GM21447 (cell line): Measurements from ENCODE around the gene SDF4.

ENCODE experiments used
- ATAC-seq: cut with Tn5 transposase; IDR thresholded peaks from one replicate; pipeline ENCODE4 v1.9.1; 2021; ENCODE audit not compliant: unreplicated experiment

SDF4 gene

GRCh38 chr1:1242461-1243265 is 10.9 kb upstream of the SDF4 start:
- no peak for ATAC-seq

- ATAC-seq, result no peak
These were observed 9.9 kb upstream of the SDF4 start for GRCh38 chr1:1241588-1242219.

- no peak for ATAC-seq
These were observed 9.2 kb upstream of the SDF4 start for GRCh38 chr1:1240822-1241587.

GRCh38 chr1:1240348-1240732 is 8.5 kb upstream of the SDF4 start:
- ATAC-seq, result no peak

GRCh38 chr1:1239614-1240347 is 8.0 kb upstream of the SDF4 start:
- ATAC-seq, result no peak

- no peak for ATAC-seq
These were observed 7.4 kb upstream of the SDF4 start for GRCh38 chr1:1239227-1239613.

- ATAC-seq, result no peak
These were observed 6.9 kb upstream of the SDF4 start for GRCh38 chr1:1238702-1239178.

- ATAC-seq, result no peak
These were observed 6.3 kb upstream of the SDF4 start for GRCh38 chr1:1237874-1238701.

- no peak for ATAC-seq
These were observed 5.4 kb upstream of the SDF4 start for GRCh38 chr1:1236945-1237873.

GRCh38 chr1:1236176-1236763 is 4.5 kb upstream of the SDF4 start:
- no peak for ATAC-seq

GRCh38 chr1:1235016-1235744 is 3.4 kb upstream of the SDF4 start:
- ATAC-seq, result no peak

- ATAC-seq, result no peak
These were observed 2.5 kb upstream of the SDF4 start for GRCh38 chr1:1234180-1234808.

- no peak for ATAC-seq
These were observed 1.7 kb upstream of the SDF4 start for GRCh38 chr1:1233567-1233892.

- no peak for ATAC-seq
These were observed 1.2 kb upstream of the SDF4 start for GRCh38 chr1:1232796-1233566.

GRCh38 chr1:1232208-1232795 is 501 bp upstream of the SDF4 start, which contains the start of gene B3GALT6:
B3GALT6 (plus strand) TSS chr1:1232237; CDS start chr1:1232279, 42 bp downstream.
- peak; percentile 2 for ATAC-seq

GRCh38 chr1:1230656-1231399 is 973 bp downstream of the SDF4 start:
- ATAC-seq, result peak; percentile 2
